GM19438 (cell line): ENCODE data around the gene CREG1.
A peak's percentile ranks its signal among the peaks of the same experiment; 100 is the strongest.
"Not testable (repeated sequence)": the region's sequence is repeated elsewhere in the genome, so short reads cannot be mapped to it uniquely, and the experiment has no call there.

Experiments used
- ATAC-seq: cut with Tn5 transposase; IDR thresholded peaks from one replicate; pipeline ENCODE4 v1.9.1; 2021; ENCODE audit warnings: low read depth; ENCODE audit not compliant: unreplicated experiment

Gene CREG1

DNA sequence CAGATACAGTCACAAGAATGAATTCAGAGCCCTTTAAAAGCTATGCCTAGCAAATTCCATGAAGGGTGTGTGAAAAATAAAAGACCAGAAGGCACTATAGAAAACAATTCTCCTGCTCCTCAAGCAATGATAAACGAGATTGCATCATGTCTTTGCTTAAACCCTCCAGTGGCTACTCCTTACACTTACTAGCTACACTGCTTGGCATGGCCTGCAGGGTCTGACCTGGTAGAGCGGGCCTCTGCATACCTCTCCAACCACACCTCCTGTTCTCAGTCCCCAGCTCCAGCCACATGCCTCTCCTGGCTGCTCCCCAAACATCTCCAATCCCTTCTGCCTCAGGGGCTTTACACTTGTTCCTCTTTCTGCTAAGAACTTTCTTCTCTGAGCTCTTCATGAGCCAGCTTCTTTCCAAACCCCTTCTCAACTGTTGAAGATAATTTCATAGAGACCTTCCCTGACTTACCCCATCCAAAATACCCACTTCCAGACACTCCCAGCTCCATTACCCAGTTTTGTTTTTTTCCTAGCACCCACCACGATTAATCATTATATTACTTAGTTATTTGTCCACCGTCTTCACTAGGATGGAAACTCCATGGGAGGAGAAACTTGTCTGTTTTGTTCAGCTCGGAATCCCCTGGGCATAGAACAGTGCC lies 11.2 kb upstream of the CREG1 start:
- no peak for ATAC-seq

DNA sequence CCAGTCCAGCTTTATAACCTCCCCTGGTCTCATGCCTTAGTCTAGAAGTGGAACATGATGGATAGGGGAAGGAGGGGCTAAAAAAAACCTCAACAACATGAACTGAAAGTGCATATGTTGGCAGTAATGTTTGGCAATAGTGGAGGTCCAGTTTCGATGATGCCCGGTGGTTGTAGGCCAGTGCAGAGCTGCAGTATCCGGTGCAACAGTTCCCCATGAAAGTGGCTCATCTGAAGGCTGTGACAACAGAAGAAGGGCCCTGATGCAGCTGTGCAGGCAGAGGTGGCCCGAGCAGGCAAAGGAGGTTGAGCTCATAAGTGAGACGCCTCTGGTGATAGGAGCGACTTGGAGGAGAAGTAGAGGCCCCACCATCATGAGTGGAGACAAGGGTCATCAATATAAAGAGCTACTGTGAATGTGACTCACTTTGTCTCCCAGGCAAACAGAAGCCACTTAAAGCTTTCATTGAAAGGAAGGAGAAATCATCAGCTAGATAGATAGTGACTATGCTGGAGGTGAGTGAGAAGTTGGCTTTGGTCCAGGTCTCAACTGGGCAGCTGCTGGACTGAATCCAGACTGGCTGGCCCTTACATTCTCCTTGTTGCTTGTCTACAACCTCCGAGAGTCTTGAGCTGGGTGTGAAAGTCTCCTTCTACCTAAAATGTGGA lies 10.2 kb upstream of the CREG1 start:
- no peak for ATAC-seq

DNA sequence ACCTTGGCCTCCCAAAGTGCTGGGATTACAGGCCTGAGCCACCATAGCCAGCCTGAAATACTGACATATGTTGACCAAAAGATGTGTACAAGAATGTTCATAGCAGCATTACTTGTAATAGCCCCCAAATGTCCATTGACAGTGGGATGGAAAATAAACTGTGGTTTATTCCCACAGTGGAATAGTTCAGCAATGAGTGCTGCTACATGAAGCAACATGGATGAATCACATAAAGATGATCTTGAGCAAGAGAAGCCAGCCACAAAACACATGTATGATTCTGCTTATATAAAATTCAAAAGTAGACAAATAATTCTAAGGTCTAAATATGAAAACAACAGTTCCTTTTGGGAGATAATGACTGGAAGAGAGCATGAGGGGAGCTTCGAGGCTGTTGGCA lies 9.1 kb upstream of the CREG1 start:
- ATAC-seq = no peak

DNA sequence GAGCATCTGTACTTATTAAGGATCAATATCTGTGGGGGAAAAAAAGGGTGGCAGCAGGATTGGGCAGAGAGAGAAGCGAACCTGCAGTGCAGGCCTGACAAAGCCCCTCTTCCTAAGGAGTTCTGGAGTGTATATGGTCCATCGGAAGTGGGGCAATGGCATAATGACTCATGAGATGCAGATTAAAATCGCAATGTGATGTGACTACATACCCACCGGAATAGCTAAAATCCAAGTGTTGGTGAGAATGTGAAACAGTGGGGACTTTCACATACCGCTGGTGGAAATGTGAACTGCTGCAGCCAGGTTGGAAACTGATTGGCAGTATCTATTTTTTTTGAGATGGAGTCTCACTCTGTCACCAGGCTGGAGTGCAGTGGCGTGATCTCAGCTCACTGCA lies 8.2 kb upstream of the CREG1 start:
- ATAC-seq = no peak

DNA sequence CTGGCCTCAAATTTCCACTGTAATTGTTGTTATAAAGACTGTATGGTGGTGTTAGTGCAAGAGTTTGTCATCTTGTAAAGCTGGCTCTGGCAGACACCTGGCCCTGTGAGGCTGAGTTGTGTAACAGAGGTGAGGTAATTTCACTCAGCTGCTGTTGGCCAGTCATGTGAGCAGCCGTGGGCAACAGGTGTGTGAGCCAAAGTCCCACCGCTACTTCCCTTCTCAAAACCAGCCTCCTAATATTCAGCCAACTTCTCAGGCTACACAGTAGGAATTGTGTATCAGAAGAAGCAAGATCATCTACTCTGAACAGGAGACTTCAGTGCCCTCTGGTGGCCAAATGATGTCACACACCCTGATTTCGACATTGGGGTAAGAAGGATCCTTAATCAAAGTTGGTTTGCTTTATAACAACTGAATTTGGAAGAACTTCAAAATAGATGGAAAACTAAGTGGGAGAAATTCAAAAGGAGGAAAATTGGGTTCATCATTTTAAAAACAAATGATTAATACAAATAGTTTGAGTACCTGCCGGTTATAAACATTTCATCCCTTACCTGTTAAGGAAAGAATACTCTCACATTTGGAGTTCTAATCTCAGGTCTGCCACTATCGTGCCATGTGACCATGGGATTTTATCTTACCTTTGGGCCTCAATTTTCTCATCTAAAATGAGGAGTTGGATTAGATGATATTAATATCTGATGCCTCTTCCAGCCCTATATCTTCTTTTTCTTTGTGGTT lies 2.6 kb upstream of the CREG1 start:
- no peak for ATAC-seq

DNA sequence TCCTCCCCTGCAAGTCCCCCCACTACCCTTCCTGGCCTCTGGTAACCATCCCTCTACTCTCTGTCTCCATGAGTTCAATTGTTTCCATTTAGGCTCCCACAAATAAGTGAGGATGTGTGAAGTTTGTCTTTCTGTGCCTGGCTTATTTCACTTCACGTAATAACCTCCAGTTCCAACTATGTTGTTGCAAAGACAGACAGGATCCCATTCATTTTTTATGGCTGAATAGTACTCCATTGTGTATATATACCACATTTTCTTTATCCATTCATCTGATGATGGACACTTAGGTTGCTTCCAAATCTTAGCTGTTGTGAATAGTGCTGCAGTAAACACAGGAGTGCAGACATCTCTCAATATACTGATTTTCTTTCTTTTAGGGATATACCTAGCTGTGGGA lies 1.5 kb upstream of the CREG1 start:
- not testable (repeated sequence) for ATAC-seq

DNA sequence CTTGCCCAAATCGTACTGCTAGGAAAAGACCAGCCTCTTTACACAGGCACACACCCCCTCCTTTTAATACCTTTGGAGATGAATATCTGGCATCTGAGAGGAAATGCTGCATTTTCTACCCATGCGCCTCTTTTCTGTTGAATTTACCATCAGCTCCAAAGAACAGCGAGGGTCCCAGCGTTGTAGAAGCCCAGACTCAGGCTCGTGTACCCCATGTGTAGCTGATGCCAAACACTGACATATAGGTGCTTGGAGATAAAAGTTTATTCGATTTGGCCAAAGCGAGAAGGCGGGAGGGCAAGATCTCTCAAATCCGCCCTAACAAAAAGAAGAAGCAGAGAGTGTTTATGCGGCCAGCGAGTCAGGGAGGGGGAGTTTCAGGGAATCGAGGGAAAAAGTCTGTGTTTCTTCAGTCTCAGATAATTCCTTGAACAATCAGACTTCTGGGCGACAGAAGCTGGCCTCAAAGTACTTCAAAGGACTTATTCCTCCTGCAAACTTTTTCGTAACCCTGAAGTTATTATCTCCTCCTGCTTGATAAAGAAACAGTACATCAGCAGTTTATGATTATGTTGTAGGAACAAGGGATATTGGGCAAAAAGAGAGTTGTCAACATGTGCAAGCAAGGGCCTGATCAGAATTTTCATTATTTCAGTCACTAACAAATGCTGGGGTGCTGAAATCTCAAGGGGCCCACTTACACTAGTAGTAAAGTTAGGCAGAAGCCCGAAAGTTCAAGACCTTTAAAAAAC lies 642 bp upstream of the CREG1 start:
- peak; percentile 20 for ATAC-seq

DNA sequence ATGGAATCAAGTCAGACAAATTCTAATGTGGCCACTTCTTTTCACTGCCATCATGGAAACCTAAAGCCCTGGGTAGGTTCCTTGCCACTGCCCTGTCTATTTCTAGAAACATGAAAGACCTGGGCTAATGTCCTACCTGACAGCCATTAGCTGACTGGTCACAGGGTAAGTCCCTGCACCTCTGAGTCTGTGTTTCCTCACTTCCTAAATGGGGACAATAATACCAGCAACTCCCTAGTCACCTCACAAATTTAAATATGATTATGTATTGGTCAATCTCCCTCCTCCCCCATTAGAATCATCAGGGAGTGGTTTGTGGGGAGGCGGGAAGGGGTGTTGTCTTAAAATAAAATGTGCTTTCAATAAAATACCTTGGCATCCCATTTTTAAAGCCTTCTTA lies 2.2 kb downstream of the CREG1 start:
- ATAC-seq = no peak

DNA sequence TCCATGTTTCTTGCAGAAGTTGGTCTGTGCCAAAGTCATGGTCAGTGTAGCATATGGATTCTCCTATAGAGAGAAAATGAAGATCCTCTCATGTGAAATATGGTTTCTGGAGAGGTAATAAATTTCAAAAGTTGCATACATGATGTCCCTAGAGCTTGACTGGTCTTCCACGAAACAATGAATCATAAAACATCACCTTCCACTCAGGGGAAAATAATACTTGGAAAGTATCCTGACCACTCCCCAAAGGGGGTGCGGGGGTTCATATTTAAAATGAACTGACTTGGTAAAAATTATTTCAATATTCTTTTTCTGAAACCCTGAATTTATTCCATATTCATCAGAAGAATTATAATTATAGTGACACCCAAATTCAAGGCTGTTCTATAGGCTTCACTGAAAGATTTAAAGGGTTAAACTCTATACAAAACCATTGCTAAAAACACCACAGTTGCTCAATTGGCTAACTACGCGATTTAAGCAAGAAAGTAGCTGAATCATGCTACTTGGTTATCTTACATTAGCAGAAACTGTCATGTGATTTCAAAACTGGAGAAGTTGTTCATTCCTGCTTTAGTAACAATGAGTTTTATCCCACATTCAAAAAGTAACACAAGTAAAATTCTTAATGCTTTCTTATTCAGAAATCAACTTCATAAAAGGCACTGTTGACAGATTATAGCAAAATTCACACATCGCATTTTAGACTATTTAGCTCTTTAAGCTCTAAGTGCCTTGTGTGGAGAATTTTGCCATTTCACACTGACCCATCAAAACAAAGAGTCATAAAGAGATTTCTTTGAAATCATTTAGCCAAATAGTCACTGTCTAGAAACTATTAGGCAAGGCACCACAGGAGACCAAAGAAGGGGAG lies 5.3 kb downstream of the CREG1 start:
- ATAC-seq = no peak

DNA sequence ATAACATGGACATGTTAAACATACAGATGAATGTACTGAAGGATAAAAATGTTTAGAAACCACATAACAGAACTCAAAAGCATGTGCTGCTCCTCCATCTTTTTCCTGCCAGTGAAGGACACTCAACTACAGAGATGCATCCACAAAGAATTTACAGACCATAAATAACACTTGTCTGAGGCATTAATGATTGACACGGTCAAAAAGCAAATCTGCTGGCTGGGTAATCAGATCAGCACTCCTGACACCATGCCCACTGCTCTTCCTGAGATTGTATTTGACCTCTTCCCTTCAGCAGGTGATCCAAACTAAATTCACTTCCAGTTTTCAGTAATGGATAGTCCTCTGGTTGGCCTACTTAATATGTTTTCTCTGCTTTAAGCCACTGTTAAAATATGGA lies 6.6 kb downstream of the CREG1 start:
- no peak for ATAC-seq

DNA sequence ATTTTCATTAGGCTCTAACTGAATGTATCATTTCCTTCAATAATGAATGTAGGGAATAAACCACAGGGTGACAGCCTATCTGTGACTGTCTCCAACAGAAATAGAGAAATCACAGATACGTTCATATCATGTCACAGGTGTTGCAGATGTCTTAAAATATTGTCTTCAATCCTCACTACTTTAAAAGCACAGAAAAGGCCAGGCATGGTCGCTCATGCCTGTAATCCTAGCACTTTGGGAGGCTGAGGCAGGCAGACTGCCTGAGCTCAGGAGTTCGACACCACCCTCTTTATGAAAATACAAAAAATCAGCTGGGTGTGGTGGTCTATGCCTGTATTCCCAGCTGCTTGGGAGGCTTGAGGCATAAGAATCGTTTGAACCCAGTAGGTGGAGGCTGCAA lies 8.2 kb downstream of the CREG1 start:
- no peak for ATAC-seq

DNA sequence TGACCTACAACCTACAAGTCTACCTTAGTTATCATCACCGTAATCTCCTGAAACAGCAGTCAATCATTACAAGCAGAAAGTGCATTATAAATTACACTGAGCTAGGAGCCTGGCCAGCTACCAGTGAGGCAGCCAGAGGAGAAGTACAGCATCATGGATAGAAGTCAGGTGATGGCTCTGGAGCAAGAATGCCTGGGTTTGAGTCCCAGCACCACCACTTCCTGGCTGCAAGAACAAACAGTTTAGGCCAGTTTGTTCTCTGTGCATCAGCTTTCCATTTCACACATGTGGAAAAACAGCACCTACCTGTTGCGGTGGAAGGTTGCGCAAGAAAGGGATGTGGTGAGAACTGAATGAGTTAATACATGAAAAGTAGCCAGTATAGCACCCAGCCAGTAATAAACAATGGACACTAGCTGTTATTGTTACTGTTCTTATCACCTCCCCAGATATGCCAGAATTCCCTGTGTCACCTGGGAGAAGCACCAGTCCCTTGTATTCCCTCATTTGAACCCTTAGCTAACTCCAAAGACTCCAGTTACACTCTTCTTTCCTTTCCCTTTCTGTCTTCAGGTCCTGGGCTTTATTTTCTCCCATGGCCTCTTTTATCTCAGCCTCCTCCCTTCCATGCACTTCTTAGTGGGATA lies 9.0 kb downstream of the CREG1 start:
- no peak for ATAC-seq

DNA sequence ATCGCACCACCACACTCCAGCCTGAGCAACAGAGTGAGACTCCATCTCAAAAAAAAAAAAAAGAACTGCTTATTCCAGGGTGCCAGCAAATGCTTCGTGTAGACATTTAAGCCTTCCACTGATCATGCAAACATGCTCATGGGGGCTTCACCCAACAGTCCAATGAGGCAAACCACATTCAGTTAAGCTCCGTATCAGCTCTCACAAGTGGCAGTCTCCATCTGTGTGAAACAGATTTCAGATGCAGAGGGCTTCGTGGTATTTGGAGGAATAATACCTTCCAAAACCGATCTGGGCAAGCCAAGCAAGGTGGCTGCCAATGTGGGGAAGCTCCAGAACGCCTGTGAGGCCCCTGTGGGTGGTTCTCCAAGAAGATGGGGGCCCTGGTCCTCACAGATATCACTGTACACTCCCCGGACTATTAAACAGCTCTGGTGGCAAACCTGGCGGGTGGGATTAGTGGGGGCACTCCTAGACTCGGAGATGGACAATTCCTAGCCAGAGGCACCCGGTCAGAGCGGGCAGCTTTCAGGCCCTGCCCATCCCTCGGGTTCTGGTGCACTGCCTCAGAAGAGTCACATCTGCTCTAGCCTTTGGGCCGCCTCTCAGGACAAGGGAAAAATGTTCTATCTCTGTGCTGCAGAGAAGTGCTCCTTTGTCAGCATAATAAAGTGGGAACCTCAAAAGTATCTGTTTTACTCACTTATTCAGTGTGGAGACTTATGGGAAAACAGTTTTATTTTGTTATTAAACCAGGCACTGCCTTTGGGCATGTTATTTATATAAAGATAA lies 10.2 kb downstream of the CREG1 start:
- no peak for ATAC-seq

DNA sequence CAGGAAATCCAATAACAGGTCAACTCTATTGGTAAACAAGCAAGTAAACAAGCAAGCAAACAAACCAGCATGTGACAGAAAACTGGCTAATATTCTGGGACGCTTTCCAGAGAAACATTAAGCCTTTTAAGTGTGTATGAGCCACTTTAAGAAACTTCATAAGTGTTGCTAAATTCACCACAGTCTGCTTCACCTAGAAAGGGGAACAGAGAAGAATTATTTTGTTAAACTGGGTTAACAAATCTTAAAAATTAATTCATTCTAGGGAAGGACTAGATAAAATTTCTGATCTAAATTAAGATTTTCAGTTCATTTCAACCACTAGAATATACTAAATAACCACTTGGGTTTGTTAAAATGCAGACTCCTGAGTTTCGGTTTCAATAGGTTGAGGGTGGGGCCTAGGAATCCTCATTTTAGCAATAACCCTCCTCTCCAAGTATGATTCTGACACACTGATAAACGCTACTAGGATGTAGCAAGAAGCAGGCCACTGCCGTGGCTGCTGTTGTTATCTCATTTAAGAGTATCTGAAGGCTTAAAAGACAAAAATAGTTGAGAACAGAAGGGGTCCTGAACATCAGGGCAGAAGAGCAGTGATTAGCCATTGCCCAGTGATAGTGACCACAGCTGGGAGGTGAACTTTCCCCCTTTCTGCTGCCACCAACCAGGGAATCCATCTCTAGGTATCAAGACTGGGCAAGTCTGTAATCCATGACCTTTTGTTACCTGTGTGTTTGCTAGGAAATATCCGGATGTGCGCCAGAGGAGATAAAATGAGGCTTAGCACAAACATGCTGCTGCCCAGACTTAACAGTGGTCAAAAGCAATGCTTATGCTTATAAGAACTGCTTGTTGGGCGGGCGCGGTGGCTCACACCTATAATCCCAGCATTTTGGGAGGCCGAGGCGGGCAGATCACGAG lies 11.2 kb downstream of the CREG1 start:
- ATAC-seq = no peak

DNA sequence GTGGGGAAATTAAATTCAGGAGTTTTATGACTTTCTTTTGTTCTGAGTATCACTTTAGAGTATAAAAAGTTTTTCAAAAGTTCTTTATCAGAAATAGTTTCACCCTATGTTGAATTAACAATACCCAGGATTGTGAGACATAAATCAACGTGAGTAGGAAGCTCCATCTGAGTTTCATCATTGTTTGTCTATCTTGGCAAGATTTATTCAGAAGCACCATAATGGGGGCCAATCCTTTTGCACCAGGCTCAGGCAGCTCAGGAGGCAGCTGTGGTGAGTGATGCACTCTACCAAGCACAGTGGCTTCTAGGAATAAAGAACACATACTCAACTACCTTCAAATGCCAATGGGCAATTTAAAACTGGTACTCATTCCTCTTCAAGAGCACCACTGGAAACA lies 12.0 kb downstream of the CREG1 start:
- ATAC-seq = no peak

DNA sequence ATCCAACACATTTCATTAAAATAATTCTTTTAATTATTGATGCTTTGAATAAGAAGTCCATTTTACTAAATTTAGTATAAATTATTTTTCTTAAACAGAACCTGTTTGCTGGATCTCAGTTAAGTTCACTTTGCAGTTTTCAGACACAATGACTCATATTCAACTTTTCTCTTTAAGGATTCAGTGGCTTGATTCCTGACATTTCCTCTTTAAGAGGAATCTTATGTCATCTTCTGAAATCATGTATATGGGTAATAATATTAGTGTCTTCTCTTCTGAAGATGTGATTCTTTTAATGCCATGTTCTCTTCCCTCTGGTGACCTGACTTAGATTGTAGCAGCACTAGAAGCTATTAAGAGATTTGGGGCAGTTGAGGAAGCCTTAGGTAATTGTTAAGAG lies 12.6 kb downstream of the CREG1 start:
- ATAC-seq = no peak

DNA sequence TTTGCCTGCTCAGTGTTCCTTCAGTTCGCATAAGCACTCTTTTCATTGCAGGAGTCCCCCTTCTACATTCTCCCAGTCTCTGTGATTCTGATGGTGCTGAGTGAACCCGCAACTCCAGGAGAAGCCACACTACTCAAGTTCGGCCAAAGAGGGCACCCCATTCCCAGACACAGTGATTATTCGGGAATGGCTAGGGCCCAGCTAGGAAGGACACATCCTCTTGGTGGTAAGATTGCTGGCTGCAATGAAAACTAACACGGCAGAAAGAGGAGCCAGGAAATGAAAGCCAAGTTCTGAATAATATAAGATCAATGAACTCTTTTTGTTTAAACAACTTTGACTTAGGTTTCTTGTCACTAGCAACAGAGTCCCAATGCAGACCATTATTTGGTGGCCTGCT lies 14.9 kb downstream of the CREG1 start:
- ATAC-seq = no peak

DNA sequence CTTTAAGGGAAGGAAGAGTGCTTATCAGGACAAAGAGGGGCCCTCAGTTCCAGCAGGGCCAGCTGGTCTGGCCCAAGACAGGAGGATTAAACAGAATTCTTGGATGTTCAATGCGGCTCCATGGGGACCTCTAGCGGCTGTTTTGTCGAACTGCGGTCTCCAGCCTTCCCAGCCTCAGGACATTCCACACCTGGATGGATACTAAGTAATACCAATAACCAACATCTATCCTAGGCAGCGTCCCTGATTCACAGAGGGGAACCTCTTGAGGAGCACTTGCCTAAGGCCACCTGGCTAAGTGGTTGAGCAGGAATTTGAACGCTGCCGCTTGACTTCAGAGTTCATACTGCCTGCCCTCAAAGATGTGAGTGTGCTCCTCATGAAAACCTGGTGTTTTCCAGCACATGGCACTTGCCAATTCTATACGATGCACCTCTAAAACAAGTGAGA lies 19.7 kb downstream of the CREG1 start:
- ATAC-seq = peak; percentile 75
